GDM1 (cell line): Measurements from ENCODE around the gene FGF2.
"Not testable (repeated sequence)": the region's sequence is repeated elsewhere in the genome, so short reads cannot be mapped to it uniquely, and the experiment has no call there.

Experiments
- DNase-seq: peaks from one replicate; lab custom pipeline; 2025; lab: John Stamatoyannopoulos, UW

Gene FGF2

DNA sequence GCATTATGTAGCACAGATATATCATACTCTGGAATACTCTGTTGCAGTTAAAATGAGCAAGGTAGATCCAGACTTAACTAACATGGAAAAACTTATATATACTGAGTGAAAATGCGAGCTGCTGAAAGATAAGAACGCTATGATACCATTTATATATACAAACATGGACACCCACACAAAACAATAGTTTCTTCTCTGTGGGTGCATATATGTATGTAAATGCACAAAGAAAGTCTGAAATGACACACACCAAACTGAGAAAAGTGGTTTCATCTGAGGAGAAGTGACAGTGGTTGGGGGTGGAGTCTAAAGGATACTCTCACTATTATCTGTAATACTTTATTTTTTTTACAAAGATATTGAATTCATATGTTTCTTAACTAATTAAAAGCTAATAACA lies 12.2 kb upstream of the FGF2 start:
- no peak for DNase-seq

DNA sequence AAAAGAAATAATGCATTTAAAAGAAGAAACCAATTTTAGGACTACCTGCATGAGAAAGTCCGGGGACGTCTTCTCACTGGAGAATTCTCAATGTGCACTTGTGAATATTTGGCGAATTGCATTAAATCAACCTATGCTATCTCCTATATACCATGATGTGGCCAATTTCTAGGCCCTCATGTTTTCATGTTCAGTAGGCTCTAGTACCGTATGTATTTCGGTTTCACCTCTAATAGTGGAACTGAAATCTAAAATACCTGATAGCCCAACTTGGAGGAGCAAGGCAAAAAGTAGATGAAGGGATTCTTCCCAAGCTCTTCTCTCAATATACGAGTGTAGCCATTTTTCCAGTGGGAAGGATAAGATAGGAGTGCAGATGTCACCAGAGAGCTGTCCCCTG lies 11.4 kb upstream of the FGF2 start:
- DNase-seq, result no peak

DNA sequence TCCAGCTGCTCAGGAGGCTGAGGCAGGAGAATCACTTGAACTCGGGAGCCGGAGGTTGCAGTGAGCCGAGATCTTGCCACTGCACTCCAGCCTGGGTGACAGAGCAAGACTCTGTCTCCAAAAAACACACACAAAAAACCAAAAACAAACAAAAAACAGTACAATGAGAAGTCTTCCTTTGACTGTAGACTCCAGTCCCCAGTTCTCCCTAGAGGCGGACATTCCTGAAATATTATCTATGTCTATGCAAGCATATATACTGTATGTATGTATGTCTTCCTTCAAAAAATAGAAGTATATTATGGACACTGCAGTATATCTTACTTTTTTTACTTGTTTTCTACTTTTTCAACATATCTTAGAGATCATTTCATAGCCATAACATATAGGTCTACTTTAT lies 10.2 kb upstream of the FGF2 start:
- DNase-seq, result no peak

DNA sequence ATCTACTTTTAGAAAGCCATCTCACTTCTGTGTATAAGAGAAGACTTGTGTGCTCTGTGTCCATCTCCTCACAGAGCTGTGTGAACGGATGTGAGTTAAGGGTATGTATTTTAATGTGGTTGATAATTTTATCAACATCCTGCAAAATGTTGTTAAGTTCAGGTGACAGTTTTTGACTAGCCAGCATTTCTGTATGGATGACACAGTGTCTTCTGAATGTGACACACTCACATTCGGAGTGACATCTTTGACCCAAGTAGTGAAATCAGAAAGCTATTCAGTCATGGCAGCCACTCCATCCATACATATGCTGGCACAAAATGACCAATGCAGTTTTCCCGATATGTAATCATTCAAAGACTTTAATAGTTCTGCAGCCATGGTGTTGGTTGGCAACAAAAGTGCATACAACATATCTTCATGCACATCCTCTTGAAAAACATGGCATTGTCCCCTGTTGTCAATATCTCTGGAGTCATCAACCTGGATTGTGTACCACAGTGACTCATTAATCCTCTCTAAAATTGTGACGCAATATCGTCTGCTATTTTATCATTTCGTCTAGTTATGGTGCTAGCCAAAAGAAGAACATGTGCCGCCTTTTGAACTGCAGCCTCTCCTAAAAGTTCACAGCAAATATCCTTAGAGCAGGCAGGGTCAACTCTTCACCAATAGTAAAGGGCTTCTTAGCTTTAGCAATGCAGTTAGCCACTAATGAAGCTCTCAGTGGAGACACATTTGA lies 6.8 kb upstream of the FGF2 start:
- no peak for DNase-seq

DNA sequence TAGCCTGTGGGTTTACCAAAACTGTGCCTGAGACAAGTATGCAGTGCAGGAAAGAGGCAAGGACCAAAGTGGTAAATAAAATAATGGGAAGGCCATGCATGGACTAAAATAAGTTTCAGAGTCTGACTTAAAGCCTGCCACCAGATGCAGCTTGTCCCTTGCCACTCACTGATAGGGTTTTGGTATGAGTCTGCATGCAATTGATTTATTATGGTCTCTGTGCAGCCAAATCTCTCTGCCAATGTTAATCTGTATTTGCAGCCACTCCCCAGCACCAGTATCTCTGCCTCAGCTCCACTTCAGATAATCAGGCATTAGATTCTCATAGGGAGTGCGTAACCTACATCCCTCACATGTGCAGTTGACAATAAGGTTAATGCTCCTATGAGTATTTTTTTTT lies 5.5 kb upstream of the FGF2 start:
- DNase-seq, result no peak

DNA sequence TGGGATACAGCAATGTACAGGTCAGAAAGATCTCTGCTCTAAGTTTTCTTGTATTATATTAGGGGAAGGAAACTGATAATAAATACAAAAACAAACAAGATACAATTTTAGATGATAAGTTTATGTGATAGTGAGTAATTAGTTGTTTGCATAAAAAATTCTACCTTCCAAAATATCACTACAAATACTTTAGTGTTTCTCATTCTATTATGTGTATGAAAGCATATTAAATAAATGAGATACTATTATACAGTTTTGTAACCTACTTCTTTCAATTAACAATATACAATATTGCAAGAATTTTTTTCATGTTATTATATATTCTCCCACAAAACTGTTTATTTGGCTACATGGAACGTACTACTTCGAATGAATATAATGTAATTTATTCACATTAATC lies 4.2 kb upstream of the FGF2 start:
- DNase-seq, result no peak

DNA sequence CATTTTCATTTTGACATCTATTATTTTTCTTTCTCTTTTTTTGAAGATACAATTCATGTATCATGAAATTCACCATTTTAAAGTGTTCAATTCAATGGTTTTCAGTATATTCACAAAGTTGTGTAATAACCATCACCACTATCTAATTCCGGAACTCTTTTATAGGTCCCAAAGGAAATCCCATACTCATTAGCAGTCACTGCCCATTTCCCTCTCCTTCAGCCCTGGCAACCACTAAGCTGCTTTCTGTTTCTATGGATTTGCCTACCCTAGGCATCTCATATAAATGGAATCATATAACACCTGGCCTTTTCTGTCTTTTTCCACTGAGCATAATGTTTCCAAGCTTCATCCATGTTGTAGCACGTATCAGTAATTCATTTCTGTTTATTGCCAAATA lies 3.2 kb upstream of the FGF2 start:
- no peak for DNase-seq

DNA sequence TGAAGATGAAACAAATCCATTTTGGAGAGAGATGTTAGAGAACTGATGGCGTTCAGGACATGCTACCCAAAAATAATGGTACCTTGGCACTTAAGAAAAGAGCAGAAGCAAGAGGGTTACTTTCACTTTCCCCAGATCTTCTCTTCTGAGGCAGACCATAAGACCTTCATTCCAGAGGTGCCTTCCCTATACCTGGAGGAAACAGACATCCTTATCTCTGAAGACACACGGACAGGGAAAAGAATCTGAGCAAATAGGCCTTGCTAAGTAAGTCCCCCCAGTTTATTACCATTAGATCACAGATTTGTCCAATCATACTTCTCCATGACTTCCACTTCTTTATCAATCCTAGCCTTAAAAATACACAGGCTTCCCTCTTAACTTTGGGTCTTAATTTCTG lies 2.0 kb upstream of the FGF2 start:
- DNase-seq, result no peak

DNA sequence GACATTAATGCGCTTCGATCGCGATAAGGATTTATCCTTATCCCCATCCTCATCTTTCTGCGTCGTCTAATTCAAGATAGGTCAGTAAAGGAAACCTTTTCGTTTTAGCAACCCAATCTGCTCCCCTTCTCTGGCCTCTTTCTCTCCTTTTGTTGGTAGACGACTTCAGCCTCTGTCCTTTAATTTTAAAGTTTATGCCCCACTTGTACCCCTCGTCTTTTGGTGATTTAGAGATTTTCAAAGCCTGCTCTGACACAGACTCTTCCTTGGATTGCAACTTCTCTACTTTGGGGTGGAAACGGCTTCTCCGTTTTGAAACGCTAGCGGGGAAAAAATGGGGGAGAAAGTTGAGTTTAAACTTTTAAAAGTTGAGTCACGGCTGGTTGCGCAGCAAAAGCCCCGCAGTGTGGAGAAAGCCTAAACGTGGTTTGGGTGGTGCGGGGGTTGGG lies 528 bp upstream of the FGF2 start:
- no peak for DNase-seq

DNA sequence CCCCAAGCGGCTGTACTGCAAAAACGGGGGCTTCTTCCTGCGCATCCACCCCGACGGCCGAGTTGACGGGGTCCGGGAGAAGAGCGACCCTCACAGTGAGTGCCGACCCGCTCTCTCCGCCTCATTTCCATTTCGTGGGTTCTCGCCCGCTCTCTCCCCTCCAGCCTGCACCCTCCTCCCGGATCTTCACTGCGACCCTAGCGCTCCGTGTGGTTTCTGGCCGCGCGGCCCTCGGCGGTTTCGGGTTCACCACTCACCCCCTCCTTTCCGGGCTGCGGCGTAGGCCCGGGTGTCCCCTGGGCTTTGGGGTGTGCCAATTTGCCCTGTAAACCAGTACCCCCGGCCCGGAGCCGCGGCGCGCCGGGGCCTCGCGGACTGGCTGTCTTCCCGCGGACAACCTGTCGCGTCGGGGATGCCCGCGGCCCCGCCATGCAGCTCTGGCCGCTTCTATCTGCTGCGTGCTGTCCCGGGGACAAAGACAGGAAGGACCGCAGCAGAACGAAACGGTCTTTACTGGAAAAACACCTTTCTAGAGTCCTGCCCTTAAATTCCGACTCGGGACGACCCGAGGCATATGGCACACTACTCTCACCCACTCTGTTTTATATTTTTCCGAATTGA lies 737 bp downstream of the FGF2 start:
- no peak for DNase-seq

DNA sequence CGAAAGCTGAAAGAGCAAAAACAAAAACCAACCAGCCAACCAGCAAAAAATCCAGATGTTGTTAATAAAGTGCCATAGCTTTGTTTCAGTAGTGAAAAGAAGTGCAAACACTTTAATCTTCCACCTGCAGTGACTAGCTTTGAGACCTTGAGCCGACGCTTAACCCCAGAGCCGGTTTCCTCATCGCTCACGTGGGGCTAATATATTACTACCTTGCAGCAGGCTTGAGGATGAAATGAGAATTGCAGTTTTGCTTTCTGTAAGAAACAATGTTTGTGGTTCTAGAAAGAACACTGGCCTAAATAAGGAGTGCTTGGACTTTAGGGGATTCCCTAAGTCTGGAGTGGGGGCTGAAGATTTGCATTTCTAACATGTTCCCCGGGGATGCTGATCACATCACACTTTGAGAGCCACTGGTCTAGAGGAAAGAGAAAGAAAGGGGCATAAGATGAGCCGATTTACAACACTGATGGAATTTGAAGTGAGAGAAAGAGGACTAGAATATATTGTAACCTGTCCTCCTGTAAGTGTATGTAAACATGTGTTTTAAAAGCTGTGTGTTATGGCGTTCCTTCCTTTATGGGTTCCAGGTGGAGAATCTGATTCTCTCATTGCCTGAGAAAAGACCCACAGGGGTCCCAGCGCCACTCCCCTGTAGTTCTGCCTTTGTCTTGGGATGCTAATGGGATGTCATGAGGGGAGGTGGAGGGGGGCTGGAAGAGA lies 1.4 kb downstream of the FGF2 start:
- no peak for DNase-seq

DNA sequence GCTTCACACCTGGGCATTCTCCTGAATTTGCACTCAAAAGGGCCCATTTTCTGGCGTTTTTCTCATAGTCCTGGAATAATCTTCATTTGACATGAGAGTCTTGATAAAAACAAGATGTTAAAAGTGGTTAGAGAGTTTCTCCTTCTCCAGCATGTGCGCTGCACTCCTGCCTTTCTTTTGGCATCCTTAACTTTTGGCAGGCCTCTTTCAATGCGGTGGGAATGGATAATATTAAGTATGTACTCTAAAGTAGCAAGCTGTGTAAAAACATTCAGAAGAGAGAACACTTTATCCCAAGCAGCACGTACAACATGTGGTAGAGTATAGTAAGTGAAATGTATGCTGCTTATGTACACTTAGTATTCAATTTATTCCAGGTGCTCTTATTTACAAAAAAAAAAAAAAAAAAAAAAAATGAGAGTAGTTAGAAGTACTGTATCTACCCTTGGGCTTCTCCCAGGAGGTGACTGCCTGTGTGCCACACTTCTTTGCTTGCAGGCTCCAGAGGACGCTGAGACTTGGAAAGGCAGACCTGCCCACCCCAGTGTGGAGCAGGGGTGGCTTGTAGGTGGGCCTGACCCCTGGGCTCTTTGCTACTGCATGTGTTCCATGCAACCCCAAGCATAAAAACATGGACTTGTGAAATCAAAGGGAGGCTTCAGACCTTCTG lies 3.9 kb downstream of the FGF2 start:
- no peak for DNase-seq

DNA sequence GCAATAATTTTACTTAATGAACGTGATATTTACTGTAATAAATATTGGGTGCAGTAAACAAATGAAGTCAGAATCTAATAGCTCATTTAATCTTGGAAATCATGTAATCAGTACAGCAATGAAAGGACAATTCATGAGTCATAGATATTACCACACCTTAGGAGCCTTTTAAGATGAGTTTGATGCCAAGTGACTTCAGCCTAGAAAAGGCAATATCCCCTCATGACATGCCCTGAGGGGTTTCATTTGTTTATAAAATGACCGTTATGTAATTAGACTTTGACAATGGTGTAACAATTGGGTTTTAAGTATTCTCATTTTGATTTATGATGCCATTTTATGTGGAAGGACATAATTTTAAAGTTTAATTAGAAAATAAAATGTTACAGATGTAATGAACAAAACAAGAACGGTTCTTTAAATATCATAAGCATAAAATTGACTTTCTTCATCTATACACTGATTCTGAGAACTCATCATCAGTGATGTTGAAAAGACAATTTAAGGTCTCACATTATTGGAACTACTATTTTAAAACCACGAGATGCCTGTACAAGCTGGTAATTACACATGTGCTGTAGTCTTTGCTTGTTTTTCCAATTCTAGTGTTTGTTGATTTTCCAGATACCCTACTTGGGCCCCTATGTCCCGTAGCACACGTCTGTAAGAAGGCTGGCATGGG lies 5.0 kb downstream of the FGF2 start:
- no peak for DNase-seq

DNA sequence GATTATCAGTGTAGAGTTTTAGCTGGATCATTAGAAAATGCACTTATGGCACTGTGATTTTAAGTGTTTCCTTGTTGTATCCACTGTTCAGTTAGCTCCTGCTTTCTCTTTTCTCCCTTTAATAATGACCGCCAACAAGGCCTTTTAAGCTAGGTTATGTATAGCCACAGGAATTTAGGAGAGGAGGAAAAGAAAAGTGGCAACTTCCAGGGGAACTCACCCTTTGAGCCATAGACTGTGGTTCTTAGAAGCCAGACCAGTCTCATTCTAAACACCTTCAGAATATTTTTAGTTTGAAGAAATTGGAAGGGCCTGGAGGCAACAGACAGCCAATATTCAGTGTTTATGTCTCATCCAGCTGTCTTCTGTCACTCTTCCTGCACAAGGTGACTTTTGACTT lies 6.1 kb downstream of the FGF2 start:
- DNase-seq, result no peak

DNA sequence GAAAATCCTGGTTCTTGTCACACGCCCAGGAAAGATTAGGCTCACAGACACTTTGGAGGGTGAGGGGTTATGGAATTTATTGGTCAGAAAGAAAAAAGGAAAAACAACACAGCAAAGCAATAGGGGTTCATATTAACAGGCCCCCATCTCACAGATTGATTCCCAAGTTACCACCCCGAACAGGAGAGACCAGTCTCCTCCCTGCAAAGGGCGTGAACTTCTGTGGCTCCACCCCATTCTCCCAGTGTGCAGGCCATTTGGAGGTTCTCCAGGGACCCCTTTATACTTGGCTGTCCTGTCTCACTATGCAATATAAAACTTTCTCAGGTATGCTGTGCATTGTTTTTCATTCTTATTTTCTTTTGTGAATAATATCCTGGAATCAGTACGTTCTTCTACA lies 7.4 kb downstream of the FGF2 start:
- no peak for DNase-seq

DNA sequence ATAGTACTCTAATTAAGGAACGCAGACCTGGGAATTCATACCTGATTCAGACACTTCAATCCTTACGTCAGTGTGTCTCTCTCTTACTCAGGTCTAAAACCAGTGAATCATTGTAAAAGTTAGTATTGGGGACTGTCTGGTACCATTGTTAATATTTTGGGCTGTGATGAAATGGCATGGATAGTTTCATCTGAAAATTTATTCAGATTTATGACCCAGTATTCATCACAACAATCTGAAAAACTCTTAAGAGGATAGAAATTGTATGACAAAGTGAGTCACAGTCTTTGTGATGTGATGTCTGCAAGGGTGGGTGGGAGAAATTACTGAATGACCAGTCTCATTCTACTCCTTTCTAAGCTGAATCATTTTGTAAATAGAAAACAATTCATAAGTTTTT lies 10.3 kb downstream of the FGF2 start:
- DNase-seq, result no peak

DNA sequence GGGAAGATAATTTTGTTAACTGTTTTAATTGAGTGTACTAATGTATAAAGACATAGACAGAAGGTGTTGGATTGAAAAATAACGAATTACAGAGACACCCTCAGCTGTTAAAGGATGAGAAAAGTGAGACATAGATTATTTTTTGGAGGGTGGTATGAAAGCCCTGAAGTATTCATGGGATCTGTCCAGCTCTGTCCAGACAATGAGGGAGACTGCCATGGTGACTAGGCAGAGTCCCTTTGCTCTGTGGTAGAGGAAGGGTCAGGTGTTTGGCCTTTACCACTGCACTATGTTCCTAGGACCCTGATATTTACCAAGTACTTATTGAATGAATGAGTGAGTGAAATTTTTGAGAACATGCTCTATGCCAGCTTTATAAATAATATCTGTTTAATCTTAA lies 11.4 kb downstream of the FGF2 start:
- no peak for DNase-seq

DNA sequence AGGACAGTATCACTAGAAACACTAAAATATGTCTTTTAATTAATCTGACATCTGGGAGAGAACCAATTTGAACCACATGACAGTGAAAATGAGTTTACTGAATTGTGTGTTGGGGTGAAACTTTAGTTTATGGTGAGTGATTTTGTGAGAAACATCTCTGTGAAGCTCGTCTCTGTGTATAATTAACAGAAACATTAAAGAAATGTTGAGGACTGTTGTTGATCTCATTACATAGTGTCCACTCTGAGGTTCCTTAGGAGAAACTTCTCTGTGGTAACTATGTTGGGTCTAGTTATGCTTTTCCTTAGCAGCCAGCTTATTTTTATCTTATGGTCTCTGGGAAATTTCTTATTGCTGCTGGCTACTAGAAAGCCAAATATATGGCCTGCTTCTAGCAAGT lies 15.8 kb downstream of the FGF2 start:
- DNase-seq, result no peak

DNA sequence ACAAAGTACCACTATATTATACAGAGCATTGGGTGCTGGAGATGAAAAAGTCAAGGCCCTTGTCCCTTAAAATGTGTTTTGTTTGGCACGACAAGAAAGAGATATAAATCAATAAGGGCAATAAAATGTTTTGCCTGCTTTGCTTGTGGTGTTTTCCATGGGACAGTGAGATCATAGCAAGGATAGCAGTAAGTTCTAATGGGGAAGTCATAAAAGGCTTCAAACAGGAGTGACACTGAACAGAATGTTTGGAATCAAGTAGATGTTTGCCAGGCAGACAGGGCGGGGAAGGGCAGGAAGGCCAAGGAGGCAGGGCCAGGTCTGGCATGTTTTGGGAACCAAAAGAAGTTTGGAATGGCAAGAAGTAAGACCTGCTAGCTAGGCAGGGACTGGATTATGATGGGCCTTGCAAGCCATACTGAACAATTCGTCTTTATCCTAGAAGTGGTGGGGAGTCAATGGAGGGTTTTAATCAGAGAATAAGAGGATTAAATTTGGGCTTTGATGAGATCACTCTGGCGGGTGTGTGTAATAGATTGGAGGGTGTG lies 16.4 kb downstream of the FGF2 start:
- DNase-seq, result no peak

DNA sequence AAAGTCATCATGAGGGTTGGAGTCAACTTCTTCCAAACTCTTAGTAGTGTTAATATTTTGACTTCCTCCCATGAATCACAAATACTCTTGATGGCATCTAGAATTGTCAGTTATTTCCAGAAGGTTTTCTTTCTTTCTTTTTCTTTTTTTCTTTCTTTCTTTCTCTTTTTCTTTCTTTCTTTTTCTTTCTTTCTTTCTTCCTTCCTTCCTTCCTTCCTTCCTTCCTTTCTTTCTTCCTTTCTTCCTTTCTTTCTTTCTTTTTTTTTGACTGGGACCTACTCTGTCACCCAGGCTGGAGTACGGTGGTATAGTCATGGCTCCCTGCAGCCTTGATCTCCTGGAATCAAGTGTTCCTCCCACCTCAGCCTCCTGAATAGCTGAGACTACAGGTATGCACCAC lies 17.8 kb downstream of the FGF2 start:
- not testable (repeated sequence) for DNase-seq

DNA sequence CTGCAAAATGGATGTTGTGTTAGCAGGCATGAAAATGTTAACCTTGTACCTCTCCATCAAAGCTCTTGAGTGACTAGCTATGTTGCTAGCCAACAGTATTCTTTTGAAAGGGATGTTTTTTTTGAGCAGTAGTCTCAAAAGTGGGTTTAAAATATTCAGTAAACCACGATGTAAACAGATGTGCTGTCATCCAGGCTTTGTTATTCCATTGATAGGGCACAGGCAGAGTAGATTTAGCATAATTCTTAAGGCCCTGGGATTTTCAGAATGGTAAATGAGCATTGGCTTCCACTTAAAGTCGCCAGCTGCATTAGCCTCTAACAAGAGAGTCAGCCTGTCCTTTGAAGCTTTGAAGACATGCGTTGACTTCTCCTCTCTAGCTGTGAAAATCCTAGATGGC lies 18.4 kb downstream of the FGF2 start:
- no peak for DNase-seq

DNA sequence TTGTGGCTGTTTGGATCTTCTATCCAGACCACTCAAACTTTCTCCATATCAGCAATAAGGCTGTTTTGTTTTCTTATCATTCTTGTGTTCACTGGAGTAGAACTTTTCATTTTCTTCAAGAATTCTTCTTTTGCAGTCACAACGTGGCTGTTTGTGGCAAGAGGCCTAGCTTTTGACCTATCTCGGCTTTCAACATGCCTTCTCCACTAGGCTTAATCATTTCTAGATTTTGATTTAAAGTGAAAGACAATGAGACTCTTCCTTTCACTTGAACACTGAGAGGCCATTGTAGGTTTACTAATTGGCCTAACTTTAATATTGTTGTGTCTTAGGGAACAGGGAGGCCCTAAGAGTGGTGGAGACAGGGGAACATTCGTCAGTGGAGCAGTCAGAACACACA lies 19.1 kb downstream of the FGF2 start:
- no peak for DNase-seq
